Ovary (tissue), 9 donors: ENCODE results near the gene APP. TPM values are rescaled to one million over a fixed set of nuclear protein-coding genes. Genes with fewer than 3 reads are reported as not detected.

Experiments
- DNase-seq, 5 donors: peaks; one replicate each; pipeline ENCODE4 v3.0.0-alpha.2; 2019 to 2020
- H3K27ac ChIP-seq, 2 donors: fragments of 200-600 bp; one replicate each; pipeline versions ENCODE4 v1.5.1 to v1.8.0; 2019 to 2022
- H3K27me3 ChIP-seq: fragments of 200-600 bp; one replicate; pipeline ENCODE4 v1.8.0; 2022
- H3K36me3 ChIP-seq: fragments of 200-600 bp; sonication (generic); one replicate; pipeline ENCODE4 v1.5.1; 2019
- H3K4me1 ChIP-seq: one replicate; pipeline ENCODE4 v1.8.1; 2013; ENCODE audit warnings: mild to moderate bottlenecking, moderate library complexity; ENCODE audit not compliant: insufficient read depth
- H3K4me3 ChIP-seq: fragments of 200-600 bp; sonication (generic); one replicate; pipeline ENCODE4 v1.5.1; 2017
- H3K9me3 ChIP-seq, 2 donors: fragments of 200-600 bp in 1 of 2; sonication (generic) in 1 of 2; one replicate each; pipeline versions ENCODE4 v1.5.1 to v1.8.1; 2013 to 2019; ENCODE audit warnings: mild to moderate bottlenecking in 1 of 2, moderate library complexity in 1 of 2
- CTCF ChIP-seq, 3 donors: fragments of 450-650 bp in 2 of 3; fragments of 200-600 bp in 1 of 3; IDR thresholded peaks; one replicate each; pipeline versions ENCODE4 v1.5.1 to v1.8.0; 2016 to 2022; ENCODE audit warnings: antibody characterized with exemption in 3 of 3, mild to moderate bottlenecking in 1 of 3
- EP300 ChIP-seq: sonication (generic); formaldehyde crosslinking; IDR thresholded peaks from one replicate; pipeline ENCODE4 v1.6.1; 2017; ENCODE audit warnings: antibody characterized with exemption
- POLR2A ChIP-seq: fragments of 450-650 bp; IDR thresholded peaks from one replicate; pipeline ENCODE4 v1.6.1; 2017; ENCODE audit warnings: antibody characterized with exemption, mild to moderate bottlenecking, moderate library complexity
- WGBS, 3 donors: extraction: QIAGEN DNeasy Blood & Tissue Kit in 1 of 3; methylation state at CpG; one replicate each; pipeline versions ENCODE4 v1.1.5 to v1.1.7; 2013 to 2017; 5-methylcytosine and 5-hydroxymethylcytosine counted together
- intact Hi-C, 4 donors: fragments of 100-400 bp; cut with DNase I; formaldehyde crosslinking; loops; one replicate each; pipeline versions ENCODE4 v1.11.0 to v1.15.1; 2022 to 2023
- polyA plus RNA-seq, 2 donors: library from polyadenylated mRNA; stranded (reverse); fragments of 200-250 nt in 1 of 2; fragments of 350-450 nt in 1 of 2; fragmentation: Illumina TruSeq in 1 of 2; extraction: RNeasy Lipid Tissue Mini Kit (QIAGEN cat#74804) in 1 of 2; gene quantifications; one replicate each; pipeline ENCODE4 v1.2.3, GENCODE V29; 2013 to 2014
- total RNA-seq, 7 donors: library from RNA; depleted of rRNA in 2 of 7; stranded (reverse); fragments of >200 nt in 2 of 7; fragmentation: NEBNext Ultra II Directional in 3 of 7; extraction: Animal tissue kit (Norgen Biotek cat#: 25700) in 3 of 7; gene quantifications; one replicate each; pipeline versions ENCODE4 v1.1.0 to v1.2.4, GENCODE V29; 2016 to 2023
- donor health status: DM: no; HTN: no; CAD: no; lungs with moderate emphysema.
- donor health status: DM: no; HTN: no; CAD: no.
- donor health status: Bipolar disorder and iron deficiency.
- donor health status: DM: yes; HTN: yes; CAD: no.
- donor health status: DM: no; HTN: no; CAD: no.
- donor health status: DM: yes; HTN: yes; CAD: no.

The APP gene
- total and polyA plus RNA-seq, 9 donors: 211 to 945 (median 364) TPM

DNA sequence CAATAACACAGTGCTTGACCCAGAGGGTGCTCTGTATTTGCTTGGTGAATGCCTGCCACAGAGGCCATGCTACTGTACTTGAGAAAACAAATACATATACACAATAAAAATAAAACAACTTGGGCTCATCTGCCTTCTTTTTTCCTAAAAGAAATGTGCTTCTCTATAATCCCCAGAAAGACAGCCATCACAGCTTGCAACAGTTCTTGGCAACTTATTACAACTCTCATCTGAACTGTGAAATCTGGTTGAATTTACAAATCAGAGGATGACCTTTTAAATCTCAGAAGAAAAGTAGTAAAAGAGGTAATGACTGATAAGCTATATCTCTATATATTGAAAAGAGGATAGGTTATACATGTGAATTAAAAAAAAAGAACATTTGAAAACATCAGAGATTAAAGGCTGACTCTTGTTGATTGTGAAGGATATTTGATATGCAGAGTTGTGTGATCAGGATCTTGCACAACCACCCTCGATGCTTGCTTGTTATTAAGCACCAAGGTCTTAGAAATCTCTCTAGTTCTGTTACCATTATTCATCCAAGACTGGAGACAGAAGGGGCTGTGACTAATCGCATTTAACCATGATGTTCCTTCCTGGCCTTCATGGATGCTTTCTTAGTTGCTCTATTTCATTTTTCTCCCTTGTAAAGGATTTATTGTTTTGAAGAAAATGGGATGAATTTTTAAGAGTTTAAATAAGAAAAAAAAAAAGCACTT lies 213.4 kb downstream of the APP start:
- intact Hi-C loops: no loop called here
- no peak for DNase-seq
- Histone ChIP-seq H3K9me3 (no peaks in the 10 kb centered on the region), H3K4me1 (no peaks in the 10 kb centered on the region), H3K36me3 (no peaks in the 10 kb centered on the region), H3K4me3 (no peak overlapping the region), H3K27me3 (no peaks in the 10 kb centered on the region), H3K27ac (no peak overlapping the region)
- 38 to 58% (median 46%) methylated on average over 2 of the region's 2 CpGs for WGBS, 3 donors
- TF ChIP-seq POLR2A: no peak
- TF ChIP-seq CTCF (IDR thresholded peaks at IDR 0.05): no peak
- no peak for TF ChIP-seq EP300

DNA sequence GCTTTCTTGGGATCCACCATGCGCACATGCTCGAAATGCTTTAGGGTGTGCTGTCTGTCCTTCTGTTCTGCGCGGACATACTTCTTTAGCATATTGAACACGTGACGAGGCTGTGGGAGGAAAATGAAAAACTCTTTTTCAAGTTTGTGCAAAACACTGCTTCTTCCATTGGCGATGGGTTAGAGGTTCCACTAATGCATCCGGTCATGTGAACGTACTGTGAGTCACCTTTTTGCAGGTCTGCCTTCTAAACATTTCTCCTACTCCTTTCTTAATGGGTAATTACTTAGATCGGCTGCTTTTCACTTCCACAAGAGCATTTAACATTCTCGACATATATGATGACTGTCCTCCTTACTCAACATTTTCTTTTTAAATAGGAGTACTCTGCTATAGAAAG lies 214.9 kb downstream of the APP start:
- no peak for DNase-seq
- H3K27ac ChIP-seq: no peak overlapping the region
- 96 to 98% (median 97%) methylated on average over 11 of the region's 11 CpGs for WGBS, 3 donors
- intact Hi-C loops: no loop called here
- no peaks in the 10 kb centered on the region for H3K27me3 ChIP-seq
- no peak for TF ChIP-seq CTCF (IDR thresholded peaks at IDR 0.05)
- TF ChIP-seq EP300: no peak
- TF ChIP-seq POLR2A: no peak
- H3K36me3 ChIP-seq: no peaks in the 10 kb centered on the region
- H3K9me3 ChIP-seq: no peaks in the 10 kb centered on the region
- no peaks in the 10 kb centered on the region for H3K4me1 ChIP-seq
- no peak overlapping the region for H3K4me3 ChIP-seq

GRCh38 chr21:25953659-25954058 lies 216.9 kb downstream of the APP start:
- no peak overlapping the region for H3K27ac ChIP-seq
- no peaks in the 10 kb centered on the region for H3K9me3 ChIP-seq
- DNase-seq: no peak
- H3K36me3 ChIP-seq: no peaks in the 10 kb centered on the region
- 89 to 92% (median 91%) methylated on average over 2 of the region's 2 CpGs for WGBS, 3 donors
- no peak overlapping the region for H3K4me3 ChIP-seq
- intact Hi-C loops: no loop called here
- H3K27me3 ChIP-seq: no peaks in the 10 kb centered on the region
- TF ChIP-seq EP300 (no peak), CTCF (IDR thresholded peaks at IDR 0.05) (no peak), POLR2A (no peak)
- H3K4me1 ChIP-seq: peaks cover 2% of the 10 kb centered on the region

DNA sequence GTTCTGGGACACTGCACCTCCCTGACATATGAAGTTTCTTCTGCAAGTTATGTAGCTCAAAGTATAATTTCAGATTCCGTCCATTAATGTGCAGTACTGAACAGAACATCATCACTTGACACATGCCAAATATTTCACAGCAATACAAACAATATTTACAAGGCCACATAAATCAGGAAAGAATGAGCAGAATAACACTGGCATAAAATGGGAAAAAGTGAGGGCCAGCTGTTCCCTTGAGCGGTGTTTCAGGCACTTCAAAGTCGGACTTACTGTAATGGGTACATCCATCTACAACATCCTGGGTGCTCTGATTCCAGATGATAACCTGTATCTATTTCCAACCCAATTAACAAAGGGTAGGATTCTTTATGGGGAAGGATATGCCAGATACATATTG lies 217.4 kb downstream of the APP start:
- H3K9me3 ChIP-seq: no peaks in the 10 kb centered on the region
- H3K4me1 ChIP-seq: peaks cover 2% of the 10 kb centered on the region
- H3K27me3 ChIP-seq: no peaks in the 10 kb centered on the region
- TF ChIP-seq EP300: no peak
- WGBS, 3 donors: 93 to 97% (median 93%) methylated on average over 3 of the region's 3 CpGs
- H3K27ac ChIP-seq: no peak overlapping the region
- DNase-seq: no peak
- no peaks in the 10 kb centered on the region for H3K36me3 ChIP-seq
- H3K4me3 ChIP-seq: no peak overlapping the region
- intact Hi-C loops: no loop called here

GRCh38 chr21:25952306-25952705 lies 218.3 kb downstream of the APP start:
- H3K27ac ChIP-seq: no peak overlapping the region
- intact Hi-C loops: no loop called here
- peaks cover 2% of the 10 kb centered on the region for H3K4me1 ChIP-seq

More at GRCh38 chr21:25952306-25952705, 218.3 kb downstream of the APP start:
- WGBS, 3 donors: 87 to 95% (median 89%) methylated on average over 1 of the region's 1 CpG
- no peak for DNase-seq
- no peak overlapping the region for H3K4me3 ChIP-seq
- no peaks in the 10 kb centered on the region for H3K9me3 ChIP-seq
- no peaks in the 10 kb centered on the region for H3K36me3 ChIP-seq
- H3K27me3 ChIP-seq: no peaks in the 10 kb centered on the region
- TF ChIP-seq POLR2A (no peak), EP300 (no peak), CTCF (IDR thresholded peaks at IDR 0.05) (no peak)
